Trophoblast cell (in vitro differentiated cells and primary cell): ENCODE results near the gene CD79A.

Source experiments
- DNase-seq, 2 donors: peaks; one replicate each; pipeline ENCODE4 v3.0.0-alpha.2; 2016
- H2AFZ ChIP-seq: 2 replicates; pipeline ENCODE4 v1.6.1; 2013; ENCODE audit warnings: low read length, moderate library complexity, mild to moderate bottlenecking; ENCODE audit not compliant: insufficient read depth, poor library complexity
- H2AK5ac ChIP-seq: 2 replicates; pipeline ENCODE4 v1.6.1; 2013; ENCODE audit warnings: mild to moderate bottlenecking, low read length
- H2BK120ac ChIP-seq: 2 replicates; pipeline ENCODE4 v1.6.1; 2013; ENCODE audit warnings: low read length, mild to moderate bottlenecking, moderate library complexity; ENCODE audit not compliant: insufficient read depth, poor library complexity
- H2BK12ac ChIP-seq: 2 replicates; pipeline ENCODE4 v1.6.1; 2013; ENCODE audit warnings: mild to moderate bottlenecking, low read length, moderate library complexity
- H2BK5ac ChIP-seq: 2 replicates; pipeline ENCODE4 v1.6.1; 2013; ENCODE audit warnings: low read length, low read depth, moderate library complexity, mild to moderate bottlenecking; ENCODE audit not compliant: poor library complexity
- H3K14ac ChIP-seq: 2 replicates; pipeline ENCODE4 v1.6.1; 2013; ENCODE audit warnings: mild to moderate bottlenecking, low read length
- H3K18ac ChIP-seq: 2 replicates; pipeline ENCODE4 v1.6.1; 2013; ENCODE audit warnings: mild to moderate bottlenecking, low read length
- H3K23ac ChIP-seq: 2 replicates; pipeline ENCODE4 v1.6.1; 2013; ENCODE audit warnings: low read length
- H3K27ac ChIP-seq: 2 replicates; pipeline ENCODE4 v1.5.1; 2013; ENCODE audit warnings: low read depth, mild to moderate bottlenecking, inconsistent platforms, low read length, moderate library complexity
- H3K27me3 ChIP-seq: 2 replicates; pipeline ENCODE4 v1.6.1; 2013; ENCODE audit warnings: inconsistent platforms, mild to moderate bottlenecking, low read length, moderate library complexity; ENCODE audit not compliant: insufficient read depth
- H3K36me3 ChIP-seq, 2 experiments: 1 replicate in 1 of 2; 2 replicates in 1 of 2; pipeline ENCODE4 v1.6.1; 2013; ENCODE audit warnings: low read length in 2 of 2, mild to moderate bottlenecking in 2 of 2, moderate library complexity in 1 of 2; ENCODE audit not compliant: insufficient read depth in 2 of 2, control insufficient read depth in 1 of 2
- H3K4ac ChIP-seq: 2 replicates; pipeline ENCODE4 v1.6.1; 2013; ENCODE audit warnings: low read depth, mild to moderate bottlenecking, low read length, moderate library complexity
- H3K4me1 ChIP-seq, 2 experiments: 1 replicate in 1 of 2; 2 replicates in 1 of 2; pipeline ENCODE4 v1.6.1; 2013; ENCODE audit warnings: low read length in 2 of 2, mild to moderate bottlenecking in 2 of 2, moderate library complexity in 1 of 2; ENCODE audit not compliant: insufficient read depth in 2 of 2, control insufficient read depth in 1 of 2
- H3K4me2 ChIP-seq: 2 replicates; pipeline ENCODE4 v1.6.1; 2013; ENCODE audit warnings: inconsistent platforms, mild to moderate bottlenecking, low read length, moderate library complexity
- H3K4me3 ChIP-seq: 2 replicates; pipeline ENCODE4 v1.5.1; 2013; ENCODE audit warnings: mild to moderate bottlenecking, low read depth, low read length, inconsistent platforms
- H3K79me1 ChIP-seq: one replicate; pipeline ENCODE4 v1.6.1; 2013; ENCODE audit warnings: low read length
- H3K79me2 ChIP-seq: 2 replicates; pipeline ENCODE4 v1.6.1; 2013; ENCODE audit warnings: low read length, mild to moderate bottlenecking; ENCODE audit not compliant: control insufficient read depth, insufficient read depth, poor library complexity
- H3K9ac ChIP-seq: 2 replicates; pipeline ENCODE4 v1.6.1; 2013; ENCODE audit warnings: mild to moderate bottlenecking, low read length
- H3K9me3 ChIP-seq: 2 replicates; pipeline ENCODE4 v1.6.1; 2013; ENCODE audit warnings: low read depth, mild to moderate bottlenecking, control low read depth, inconsistent platforms, low read length; ENCODE audit not compliant: insufficient read depth
- H4K12ac ChIP-seq: 2 replicates; pipeline ENCODE4 v1.6.1; 2013; ENCODE audit warnings: low read depth, mild to moderate bottlenecking, low read length, moderate library complexity
- H4K8ac ChIP-seq: 2 replicates; pipeline ENCODE4 v1.6.1; 2013; ENCODE audit warnings: low read depth, mild to moderate bottlenecking, low read length, moderate library complexity
- H4K91ac ChIP-seq: one replicate; pipeline ENCODE4 v1.6.1; 2013; ENCODE audit warnings: low read depth, mild to moderate bottlenecking, low read length, moderate library complexity
- WGBS: extraction: QIAGEN DNeasy Blood & Tissue Kit; methylation state at CpG from one replicate; pipeline ENCODE4 v1.1.7; 2013; ENCODE audit warnings: missing lambda C conversion rate; ENCODE audit not compliant: insufficient read length, insufficient coverage; ENCODE audit errors: extremely low coverage; 5-methylcytosine and 5-hydroxymethylcytosine counted together

Gene CD79A

GRCh38 chr19:41906271-41906670 is 29.2 kb downstream of the CD79A start:
- Histone ChIP-seq H3K9ac (no peak overlapping the region), H3K23ac (no peak overlapping the region), H3K9me3 (peaks cover 5% of the 10 kb centered on the region), H3K79me2 (no peaks in the 10 kb centered on the region), H2AK5ac (no peak overlapping the region), H3K14ac (no peak overlapping the region), H3K4me3 (no peak overlapping the region), H2BK12ac (no peak overlapping the region), H2AFZ (no peak overlapping the region), H3K4ac (no peak overlapping the region), H3K27me3 (peaks cover 4% of the 10 kb centered on the region), H3K36me3 (peaks cover 60 to 63% of the 10 kb centered on the region in 2 experiments), H3K79me1 (no peaks in the 10 kb centered on the region), H2BK120ac (no peak overlapping the region), H3K27ac (no peak overlapping the region), H3K4me2 (no peak overlapping the region), H2BK5ac (no peak overlapping the region), H4K8ac (no peak overlapping the region), H3K18ac (no peak overlapping the region), H4K91ac (no peak overlapping the region), H3K4me1 (no peaks in the 10 kb centered on the region), H4K12ac (no peak overlapping the region)
- WGBS = no CpG with 5 or more reads among the region's 9 CpGs
- no peak for DNase-seq

- Histone ChIP-seq H2BK12ac (no peak overlapping the region), H2BK120ac (no peak overlapping the region), H2BK5ac (no peak overlapping the region), H3K4me3 (no peak overlapping the region), H4K91ac (no peak overlapping the region), H2AK5ac (no peak overlapping the region), H3K79me1 (no peaks in the 10 kb centered on the region), H3K23ac (no peak overlapping the region), H3K14ac (no peak overlapping the region), H3K27me3 (peaks cover 13% of the 10 kb centered on the region), H4K12ac (no peak overlapping the region), H3K27ac (no peak overlapping the region), H4K8ac (no peak overlapping the region), H2AFZ (no peak overlapping the region), H3K4me2 (no peak overlapping the region), H3K4ac (no peak overlapping the region), H3K9ac (no peak overlapping the region), H3K18ac (no peak overlapping the region), H3K79me2 (no peaks in the 10 kb centered on the region), H3K4me1 (no peaks in the 10 kb centered on the region), H3K36me3 (peaks cover 52 to 56% of the 10 kb centered on the region in 2 experiments), H3K9me3 (peaks cover 5% of the 10 kb centered on the region)
- WGBS = no CpG with 5 or more reads among the region's 21 CpGs
- no peak for DNase-seq
Measured at GRCh38 chr19:41906916-41907680, 30.0 kb downstream of the CD79A start.

GRCh38 chr19:41907994-41908615 is 31.0 kb downstream of the CD79A start:
- no peak overlapping the region for H2AFZ ChIP-seq
- H3K9me3 ChIP-seq = peaks cover 5% of the 10 kb centered on the region
- H3K23ac ChIP-seq = no peak overlapping the region
- no peak overlapping the region for H3K14ac ChIP-seq
- H2AK5ac ChIP-seq = no peak overlapping the region
- no peak overlapping the region for H3K4me3 ChIP-seq
- no peak overlapping the region for H3K4ac ChIP-seq
- no peak overlapping the region for H2BK120ac ChIP-seq
- peaks cover 20% of the 10 kb centered on the region for H3K27me3 ChIP-seq
- H3K79me1 ChIP-seq = no peaks in the 10 kb centered on the region
- H3K79me2 ChIP-seq = no peaks in the 10 kb centered on the region
- no peak overlapping the region for H3K27ac ChIP-seq
- H2BK5ac ChIP-seq = no peak overlapping the region
- H2BK12ac ChIP-seq = no peak overlapping the region
- H3K4me1 ChIP-seq = no peaks in the 10 kb centered on the region
- WGBS = no CpG with 5 or more reads among the region's 25 CpGs
- H3K18ac ChIP-seq = no peak overlapping the region
- no peak overlapping the region for H3K9ac ChIP-seq
- no peak overlapping the region for H3K4me2 ChIP-seq
- DNase-seq = no peak
- H3K36me3 ChIP-seq = peaks cover 42 to 46% of the 10 kb centered on the region in 2 experiments
- H4K12ac ChIP-seq = no peak overlapping the region
- no peak overlapping the region for H4K8ac ChIP-seq
- H4K91ac ChIP-seq = no peak overlapping the region

GRCh38 chr19:41908724-41909464 is 31.8 kb downstream of the CD79A start:
- H3K14ac ChIP-seq = no peak overlapping the region
- no peak for DNase-seq
- no peak overlapping the region for H3K4ac ChIP-seq
- H3K18ac ChIP-seq = no peak overlapping the region
- no peak overlapping the region for H3K23ac ChIP-seq
- no peak overlapping the region for H4K12ac ChIP-seq
- H3K9me3 ChIP-seq = peaks cover 3% of the 10 kb centered on the region
- no peak overlapping the region for H3K4me3 ChIP-seq
- H3K27me3 ChIP-seq = peaks cover 27% of the 10 kb centered on the region
- H3K79me2 ChIP-seq = no peaks in the 10 kb centered on the region
- peaks cover 34 to 38% of the 10 kb centered on the region in 2 experiments for H3K36me3 ChIP-seq
- no peak overlapping the region for H2AFZ ChIP-seq
- WGBS = no CpG with 5 or more reads among the region's 11 CpGs
- no peak overlapping the region for H3K9ac ChIP-seq
- H3K79me1 ChIP-seq = no peaks in the 10 kb centered on the region
- H4K91ac ChIP-seq = no peak overlapping the region
- no peak overlapping the region for H3K27ac ChIP-seq
- H3K4me2 ChIP-seq = no peak overlapping the region
- no peak overlapping the region for H4K8ac ChIP-seq
- H3K4me1 ChIP-seq = no peaks in the 10 kb centered on the region
- H2BK120ac ChIP-seq = no peak overlapping the region
- no peak overlapping the region for H2BK5ac ChIP-seq
- no peak overlapping the region for H2AK5ac ChIP-seq
- H2BK12ac ChIP-seq = no peak overlapping the region
